ENCODE measurements around the gene DOCK2. TPM values are rescaled to one million over a fixed set of nuclear protein-coding genes. Genes with fewer than 3 reads are reported as not detected.

DOCK2 gene
- total RNA-seq, 2 donors from 2014 or later, result 32.1 to 40.3 TPM

DNA sequence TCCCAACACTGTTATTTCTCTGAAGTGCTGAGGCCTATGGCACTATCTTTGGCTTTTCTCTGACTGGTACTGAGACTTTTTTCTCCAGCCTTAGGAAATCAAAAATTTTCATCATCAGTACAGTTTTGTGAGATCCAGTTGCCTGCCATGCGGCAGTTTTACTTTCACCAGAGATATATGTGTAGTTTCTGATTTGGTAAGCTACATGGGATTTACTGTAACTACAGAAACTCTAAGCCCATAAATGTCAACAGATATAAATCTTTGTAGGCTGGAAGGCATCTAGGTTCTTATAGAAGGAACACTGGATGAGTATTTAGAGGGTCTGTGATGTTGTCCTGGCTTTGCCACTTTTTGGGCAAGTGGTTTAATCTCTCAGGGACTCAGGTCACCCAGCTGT lies 69.0 kb downstream of the DOCK2 start:
- Histone ChIP-seq H3K4me1 (ENCODE audit: control insufficient read depth in 1 of 2, low read depth in 2 of 2) (no peaks in the 10 kb centered on the region), H3K36me3 (no peaks in the 10 kb centered on the region), H3K9me3 (no peaks in the 10 kb centered on the region), H3K27me3 (replicated peaks; ENCODE audit: insufficient read depth) (no peaks in the 10 kb centered on the region), H3K27ac (no peak overlapping the region), H3K4me3 (no peak overlapping the region)
- DNase-seq (ENCODE audit: low spot score) (no peak), ATAC-seq (ENCODE audit: insufficient number of reproducible peaks, low FRiP score, low read depth) (no peak)
- TF ChIP-seq, protein P1, sequence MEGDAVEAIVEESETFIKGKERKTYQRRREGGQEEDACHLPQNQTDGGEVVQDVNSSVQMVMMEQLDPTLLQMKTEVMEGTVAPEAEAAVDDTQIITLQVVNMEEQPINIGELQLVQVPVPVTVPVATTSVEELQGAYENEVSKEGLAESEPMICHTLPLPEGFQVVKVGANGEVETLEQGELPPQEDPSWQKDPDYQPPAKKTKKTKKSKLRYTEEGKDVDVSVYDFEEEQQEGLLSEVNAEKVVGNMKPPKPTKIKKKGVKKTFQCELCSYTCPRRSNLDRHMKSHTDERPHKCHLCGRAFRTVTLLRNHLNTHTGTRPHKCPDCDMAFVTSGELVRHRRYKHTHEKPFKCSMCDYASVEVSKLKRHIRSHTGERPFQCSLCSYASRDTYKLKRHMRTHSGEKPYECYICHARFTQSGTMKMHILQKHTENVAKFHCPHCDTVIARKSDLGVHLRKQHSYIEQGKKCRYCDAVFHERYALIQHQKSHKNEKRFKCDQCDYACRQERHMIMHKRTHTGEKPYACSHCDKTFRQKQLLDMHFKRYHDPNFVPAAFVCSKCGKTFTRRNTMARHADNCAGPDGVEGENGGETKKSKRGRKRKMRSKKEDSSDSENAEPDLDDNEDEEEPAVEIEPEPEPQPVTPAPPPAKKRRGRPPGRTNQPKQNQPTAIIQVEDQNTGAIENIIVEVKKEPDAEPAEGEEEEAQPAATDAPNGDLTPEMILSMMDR (IDR thresholded peaks at IDR 0.05), result no peak

- Histone ChIP-seq H3K27ac (no peak overlapping the region), H3K36me3 (no peaks in the 10 kb centered on the region), H3K4me1 (ENCODE audit: control insufficient read depth in 1 of 2, low read depth in 2 of 2) (no peaks in the 10 kb centered on the region), H3K27me3 (replicated peaks; ENCODE audit: insufficient read depth) (no peaks in the 10 kb centered on the region), H3K4me3 (no peak overlapping the region), H3K9me3 (no peaks in the 10 kb centered on the region)
- TF ChIP-seq, protein P1 (IDR thresholded peaks at IDR 0.05), result no peak
- ATAC-seq (ENCODE audit: insufficient number of reproducible peaks, low FRiP score, low read depth), result no peak
- no peak for DNase-seq (ENCODE audit: low spot score)
Observed at GRCh38 chr5:169706758-169707450, 69.8 kb downstream of the DOCK2 start.

DNA sequence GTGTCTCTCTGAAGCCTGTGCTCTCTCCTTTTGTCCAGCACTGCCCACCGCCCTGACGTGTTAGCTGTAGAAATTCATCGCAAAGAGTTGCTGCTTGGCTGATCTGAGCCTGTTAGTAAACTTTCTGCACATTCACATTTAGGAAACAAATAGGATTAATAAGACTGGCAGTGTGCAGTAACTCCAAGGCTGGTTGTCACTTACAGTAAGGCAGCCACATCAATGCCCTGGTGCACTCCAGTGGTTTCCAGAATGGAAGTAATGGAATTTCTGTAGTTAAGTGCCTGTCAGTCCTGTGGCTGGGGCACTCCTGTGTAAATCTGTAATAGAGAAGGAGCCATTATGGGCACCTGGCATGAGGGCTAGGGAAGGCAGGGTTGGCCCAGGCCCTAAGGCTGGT lies 70.6 kb downstream of the DOCK2 start:
- TF ChIP-seq, protein P1 (IDR thresholded peaks at IDR 0.05), result no peak

GRCh38 chr5:169710675-169711074 lies 73.6 kb downstream of the DOCK2 start:
- no peak for DNase-seq (ENCODE audit: low spot score)
- no peaks in the 10 kb centered on the region for H3K9me3 ChIP-seq
- no peak for ATAC-seq (ENCODE audit: insufficient number of reproducible peaks, low FRiP score, low read depth)
- H3K4me3 ChIP-seq, result no peak overlapping the region
- H3K27ac ChIP-seq, result no peak overlapping the region
- no peaks in the 10 kb centered on the region for H3K4me1 ChIP-seq (ENCODE audit: control insufficient read depth in 1 of 2, low read depth in 2 of 2)
- no peaks in the 10 kb centered on the region for H3K36me3 ChIP-seq
- TF ChIP-seq, protein P1 (IDR thresholded peaks at IDR 0.05), result no peak
- H3K27me3 ChIP-seq (replicated peaks; ENCODE audit: insufficient read depth), result no peaks in the 10 kb centered on the region

More for the DNA sequence above, 70.6 kb downstream of the DOCK2 start:
- Histone ChIP-seq H3K27me3 (replicated peaks; ENCODE audit: insufficient read depth) (no peaks in the 10 kb centered on the region), H3K36me3 (no peaks in the 10 kb centered on the region), H3K4me1 (ENCODE audit: control insufficient read depth in 1 of 2, low read depth in 2 of 2) (no peaks in the 10 kb centered on the region), H3K27ac (no peak overlapping the region), H3K4me3 (no peak overlapping the region), H3K9me3 (no peaks in the 10 kb centered on the region)
- no peak for ATAC-seq (ENCODE audit: insufficient number of reproducible peaks, low FRiP score, low read depth)
- no peak for DNase-seq (ENCODE audit: low spot score)

GRCh38 chr5:169711551-169712225 lies 74.6 kb downstream of the DOCK2 start:
- Histone ChIP-seq H3K27me3 (replicated peaks; ENCODE audit: insufficient read depth) (no peaks in the 10 kb centered on the region), H3K36me3 (no peaks in the 10 kb centered on the region), H3K4me3 (no peak overlapping the region), H3K9me3 (no peaks in the 10 kb centered on the region), H3K27ac (no peak overlapping the region), H3K4me1 (ENCODE audit: control insufficient read depth in 1 of 2, low read depth in 2 of 2) (no peaks in the 10 kb centered on the region)
- TF ChIP-seq, protein P1 (IDR thresholded peaks at IDR 0.05), result no peak
- no peak for ATAC-seq (ENCODE audit: insufficient number of reproducible peaks, low FRiP score, low read depth)
- no peak for DNase-seq (ENCODE audit: low spot score)
